SK-N-MC (cell line): Measurements from ENCODE around the gene FCRL2.

Source experiments
- EZH2 ChIP-seq: fragments of 200-600 bp; sonication (generic); IDR thresholded peaks from one replicate; pipeline ENCODE4 v1.6.1; 2017; ENCODE audit warnings: antibody characterized with exemption
- FOXP2 ChIP-seq: optimal IDR thresholded peaks from 2 replicates; pipeline ENCODE3; 2011; ENCODE audit warnings: mild to moderate bottlenecking, moderate library complexity; ENCODE audit not compliant: insufficient read depth; ENCODE audit errors: extremely low read length, control extremely low read depth

- TF ChIP-seq EZH2 (no peak), FOXP2 (no peak)
Observed at GRCh38 chr1:157751283-157751682, 25.6 kb downstream of the FCRL2 start.
